OCI-LY3 (cell line): Measurements from ENCODE around the gene TLL2.

ENCODE experiments used
- H2AFZ ChIP-seq: fragments of 200-600, 300-600 bp; shearing (Covaris generic); 2 replicates; pipeline ENCODE4 v1.6.0; 2014; ENCODE audit warnings: antibody characterized with exemption, low read depth, low read length
- H3K27ac ChIP-seq: fragments of 200-600, 300-600 bp; sonication (generic); 2 replicates; pipeline ENCODE4 v1.5.1; 2014; ENCODE audit warnings: mild to moderate bottlenecking, low read length, moderate library complexity, mixed read lengths
- H3K27me3 ChIP-seq: fragments of 200-600, 300-600 bp; sonication (generic); 2 replicates; pipeline ENCODE4 v1.6.1; 2014; ENCODE audit warnings: low read depth, low read length, mixed read lengths
- H3K36me3 ChIP-seq: fragments of 200-600, 300-600 bp; sonication (generic); replicated peaks from 2 replicates; pipeline ENCODE3; 2014; ENCODE audit warnings: low read depth, low read length, mixed read lengths
- H3K4me1 ChIP-seq: fragments of 300-600, 200-600 bp; sonication (generic); 2 replicates; pipeline ENCODE4 v1.6.1; 2014; ENCODE audit warnings: low read length, mixed read lengths
- H3K4me2 ChIP-seq: fragments of 200-600, 300-600 bp; sonication (generic); 2 replicates; pipeline ENCODE4 v1.6.1; 2014; ENCODE audit warnings: low read length, mixed read lengths
- H3K4me3 ChIP-seq: fragments of 300-600, 200-600 bp; sonication (generic); 2 replicates; pipeline ENCODE4 v1.5.1; 2014; ENCODE audit warnings: antibody characterized with exemption, mild to moderate bottlenecking, low read length, moderate library complexity
- H3K79me2 ChIP-seq: fragments of 300-600, 200-600 bp; shearing (Covaris generic); 2 replicates; pipeline ENCODE4 v1.6.1; 2014; ENCODE audit warnings: mild to moderate bottlenecking, low read length, mixed read lengths
- H3K9ac ChIP-seq: fragments of 300-600, 200-600 bp; shearing (Covaris generic); 2 replicates; pipeline ENCODE4 v1.6.0; 2014; ENCODE audit warnings: mild to moderate bottlenecking, low read length, moderate library complexity
- H3K9me3 ChIP-seq: fragments of 200-600, 300-600 bp; shearing (Covaris generic); 2 replicates; pipeline ENCODE4 v1.6.1; 2014; ENCODE audit warnings: low read length, mixed read lengths; ENCODE audit not compliant: insufficient read depth
- H4K20me1 ChIP-seq: fragments of 200-600, 300-600 bp; sonication (generic); 2 replicates; pipeline ENCODE4 v1.6.1; 2016; ENCODE audit warnings: low read length, mixed read lengths; ENCODE audit not compliant: insufficient read depth
- CTCF ChIP-seq: fragments of 200-600, 300-600 bp; sonication (generic); IDR thresholded peaks from 2 replicates; pipeline ENCODE4 v1.5.1; 2014; ENCODE audit warnings: antibody characterized with exemption, low read length, low read depth
- EZH2phosphoT487 ChIP-seq: fragments of 200-600 bp; shearing (Covaris generic); IDR thresholded peaks from 2 replicates; pipeline ENCODE4 v1.6.1; 2018; ENCODE audit warnings: antibody characterized with exemption, mixed run types, low read depth

Gene TLL2

GRCh38 chr10:96497391-96497790, 16.3 kb downstream of the TLL2 start:
- H4K20me1 ChIP-seq, result no peaks in the 10 kb centered on the region
- no peaks in the 10 kb centered on the region for H3K4me1 ChIP-seq
- no peaks in the 10 kb centered on the region for H3K27me3 ChIP-seq
- H3K9ac ChIP-seq, result no peak overlapping the region
- no peak for TF ChIP-seq EZH2phosphoT487
- no peak for TF ChIP-seq CTCF
- H3K36me3 ChIP-seq, result no peaks in the 10 kb centered on the region
- no peak overlapping the region for H3K27ac ChIP-seq
- no peak overlapping the region for H3K4me3 ChIP-seq
- H3K4me2 ChIP-seq, result no peak overlapping the region
- H3K9me3 ChIP-seq, result no peaks in the 10 kb centered on the region
- no peaks in the 10 kb centered on the region for H3K79me2 ChIP-seq
- H2AFZ ChIP-seq, result no peak overlapping the region

- Histone ChIP-seq H2AFZ (no peak overlapping the region), H3K4me1 (no peaks in the 10 kb centered on the region)
- TF ChIP-seq EZH2phosphoT487, result no peak
- TF ChIP-seq CTCF, result no peak
Measured at GRCh38 chr10:96496281-96496925, 17.3 kb downstream of the TLL2 start.

GRCh38 chr10:96495544-96495943, 18.2 kb downstream of the TLL2 start:
- no peaks in the 10 kb centered on the region for H3K36me3 ChIP-seq

More at GRCh38 chr10:96496281-96496925, 17.3 kb downstream of the TLL2 start:
- H4K20me1 ChIP-seq, result no peaks in the 10 kb centered on the region
- H3K27me3 ChIP-seq, result no peaks in the 10 kb centered on the region
- no peak overlapping the region for H3K4me3 ChIP-seq
- H3K27ac ChIP-seq, result no peak overlapping the region
- no peak overlapping the region for H3K4me2 ChIP-seq
- no peak overlapping the region for H3K9ac ChIP-seq
- H3K9me3 ChIP-seq, result no peaks in the 10 kb centered on the region
- H3K36me3 ChIP-seq, result no peaks in the 10 kb centered on the region
- no peaks in the 10 kb centered on the region for H3K79me2 ChIP-seq

GRCh38 chr10:96494694-96495093, 19.0 kb downstream of the TLL2 start:
- Histone ChIP-seq H3K9me3 (no peaks in the 10 kb centered on the region), H3K27me3 (no peaks in the 10 kb centered on the region), H3K4me3 (no peak overlapping the region), H3K36me3 (no peaks in the 10 kb centered on the region), H3K4me2 (no peak overlapping the region), H4K20me1 (no peaks in the 10 kb centered on the region), H3K9ac (no peak overlapping the region), H2AFZ (no peak overlapping the region), H3K4me1 (no peaks in the 10 kb centered on the region), H3K27ac (no peak overlapping the region), H3K79me2 (no peaks in the 10 kb centered on the region)
- TF ChIP-seq EZH2phosphoT487 (no peak), CTCF (no peak)

More at GRCh38 chr10:96495544-96495943, 18.2 kb downstream of the TLL2 start:
- Histone ChIP-seq H3K27me3 (no peaks in the 10 kb centered on the region), H2AFZ (no peak overlapping the region), H3K9ac (no peak overlapping the region), H3K4me1 (no peaks in the 10 kb centered on the region), H4K20me1 (no peaks in the 10 kb centered on the region), H3K79me2 (no peaks in the 10 kb centered on the region), H3K4me3 (no peak overlapping the region), H3K9me3 (no peaks in the 10 kb centered on the region), H3K27ac (no peak overlapping the region), H3K4me2 (no peak overlapping the region)
- TF ChIP-seq CTCF (no peak), EZH2phosphoT487 (no peak)
